Coronary artery (tissue), 2 donors: ENCODE data around the gene ZXDC.

Experiments
- DNase-seq: peaks from one replicate; pipeline ENCODE4 v3.0.0-alpha.2; 2017; ENCODE audit warnings: low spot score
- H3K27ac ChIP-seq, 2 donors: fragments of 200-600 bp; sonication (generic); one replicate each; pipeline ENCODE4 v1.5.1; 2016 to 2019
- H3K4me3 ChIP-seq: fragments of 200-600 bp; sonication (generic); 2 replicates; pipeline ENCODE4 v1.5.1; 2016; ENCODE audit warnings: mild to moderate bottlenecking, moderate library complexity
- CTCF ChIP-seq: fragments of 200-600 bp; sonication (generic); IDR thresholded peaks from one replicate; pipeline ENCODE4 v1.5.1; 2019; ENCODE audit warnings: antibody characterized with exemption

The ZXDC gene

GRCh38 chr3:126451511-126451910, 24.2 kb downstream of the ZXDC start:
- no peak for DNase-seq
- Histone ChIP-seq H3K27ac (no peak overlapping the region), H3K4me3 (no peak overlapping the region)
- no peak for TF ChIP-seq CTCF

- DNase-seq, result no peak
- Histone ChIP-seq H3K27ac (no peak overlapping the region), H3K4me3 (no peak overlapping the region)
- TF ChIP-seq CTCF, result no peak
These were observed 24.9 kb downstream of the ZXDC start for GRCh38 chr3:126450744-126451143.

- Histone ChIP-seq H3K4me3 (no peak overlapping the region), H3K27ac (no peak overlapping the region)
- DNase-seq, result no peak
- TF ChIP-seq CTCF, result no peak
These were observed 25.5 kb downstream of the ZXDC start for GRCh38 chr3:126450219-126450618.

GRCh38 chr3:126449621-126450051, 26.1 kb downstream of the ZXDC start:
- DNase-seq, result no peak
- no peak for TF ChIP-seq CTCF
- Histone ChIP-seq H3K4me3 (no peak overlapping the region), H3K27ac (no peak overlapping the region)

GRCh38 chr3:126448893-126449180, 26.9 kb downstream of the ZXDC start:
- H3K27ac ChIP-seq, result no peak overlapping the region

GRCh38 chr3:126448136-126448892, 27.4 kb downstream of the ZXDC start:
- no peak overlapping the region for H3K4me3 ChIP-seq
- TF ChIP-seq CTCF, result no peak
- H3K27ac ChIP-seq, result no peak overlapping the region
- no peak for DNase-seq

More at GRCh38 chr3:126448893-126449180, 26.9 kb downstream of the ZXDC start:
- DNase-seq, result no peak
- TF ChIP-seq CTCF, result no peak
- H3K4me3 ChIP-seq, result no peak overlapping the region

GRCh38 chr3:126447456-126448106, 28.1 kb downstream of the ZXDC start:
- H3K27ac ChIP-seq, result no peak overlapping the region
- no peak overlapping the region for H3K4me3 ChIP-seq
- no peak for TF ChIP-seq CTCF
- DNase-seq, result no peak
